Measurements from ENCODE around the gene RAMP2.
"Not testable (repeated sequence)": the region's sequence is repeated elsewhere in the genome, so short reads cannot be mapped to it uniquely, and the experiment has no call there.

RAMP2 gene, protein sequence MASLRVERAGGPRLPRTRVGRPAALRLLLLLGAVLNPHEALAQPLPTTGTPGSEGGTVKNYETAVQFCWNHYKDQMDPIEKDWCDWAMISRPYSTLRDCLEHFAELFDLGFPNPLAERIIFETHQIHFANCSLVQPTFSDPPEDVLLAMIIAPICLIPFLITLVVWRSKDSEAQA

DNA sequence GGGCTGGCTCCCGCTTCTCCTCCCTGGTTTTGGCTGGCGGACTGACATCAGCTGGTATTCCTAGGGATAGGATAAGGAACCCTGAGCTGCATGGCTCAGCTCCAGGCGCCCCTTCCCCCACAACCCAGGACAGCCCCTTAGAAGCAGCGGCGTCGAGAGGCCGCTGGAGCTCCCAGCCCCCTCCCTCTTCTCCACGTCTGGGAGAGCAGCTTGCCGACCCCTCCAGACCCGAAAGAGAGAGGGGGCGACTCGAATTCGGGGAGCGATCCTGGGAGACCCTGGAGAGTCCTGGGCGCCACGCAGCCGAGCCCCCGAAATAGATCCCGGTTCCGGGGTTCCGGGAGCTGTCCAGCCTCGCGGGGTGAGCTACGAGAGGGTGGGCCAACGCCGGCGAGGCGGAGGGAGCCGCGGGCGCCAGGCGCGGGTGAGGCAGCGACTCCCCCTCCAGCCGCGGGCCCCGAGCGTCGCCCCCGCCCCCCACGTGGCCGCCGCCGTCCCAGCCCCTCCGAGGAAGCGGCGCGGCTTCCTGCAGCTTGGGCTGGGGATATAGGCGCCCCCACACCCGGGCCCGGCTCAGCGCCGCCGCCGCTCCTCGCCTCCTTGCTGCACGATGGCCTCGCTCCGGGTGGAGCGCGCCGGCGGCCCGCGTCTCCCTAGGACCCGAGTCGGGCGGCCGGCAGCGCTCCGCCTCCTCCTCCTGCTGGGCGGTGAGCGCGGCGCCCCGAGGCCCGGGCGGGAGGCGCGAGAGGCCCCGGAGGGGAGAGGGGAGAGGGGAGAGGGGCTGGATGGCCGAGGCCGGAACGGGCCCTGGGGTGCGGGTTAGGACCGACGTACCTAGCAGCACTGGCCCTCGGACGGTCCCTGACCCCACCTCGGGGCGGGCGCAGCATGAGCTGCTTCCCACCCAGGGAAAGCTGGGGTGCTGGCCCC lies at the start of gene RAMP2:
TSS of gene RAMP2 (plus strand) at position 576 of the 930 bp plus-strand sequence. CDS start at position 611, 35 bp downstream.
- DNase-seq = peak; percentile 51
- no peaks in the 10 kb centered on the region for H3K36me3 Mint-ChIP-seq (ENCODE audit: low read depth)

DNA sequence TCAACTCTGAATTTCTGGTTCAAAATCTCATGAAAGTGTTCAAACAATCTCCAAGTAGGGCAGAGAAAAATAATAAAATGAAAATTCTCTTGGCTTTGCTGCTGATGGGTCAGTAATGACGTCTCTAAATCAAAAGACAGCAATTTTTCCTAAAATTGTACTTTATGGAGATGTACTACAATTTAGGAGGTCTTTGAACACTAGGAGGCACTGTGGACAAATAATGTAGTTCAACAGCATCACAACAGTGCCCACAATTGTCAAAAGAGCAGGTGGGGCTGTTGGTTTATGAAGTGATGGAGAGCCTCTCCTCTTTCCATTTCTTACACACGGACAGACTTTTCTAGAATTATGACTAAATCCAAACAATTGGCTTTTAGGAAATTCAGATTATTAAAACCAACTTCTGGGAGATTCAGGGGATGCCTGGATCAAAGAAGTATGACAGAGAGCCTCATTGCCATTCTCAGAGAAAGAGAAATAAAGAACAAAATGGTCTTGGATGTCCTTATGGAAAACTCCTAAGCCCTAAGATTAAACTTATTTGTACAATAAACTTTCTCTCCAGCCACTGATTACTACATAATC lies 39.9 kb upstream of the RAMP2 start:
- Mint-ChIP-seq H3K27me3 (no peaks in the 10 kb centered on the region), H3K27ac (no peak overlapping the region), H3K9me3 (no peaks in the 10 kb centered on the region), H3K4me3 (no peak overlapping the region), H3K4me1 (ENCODE audit: low read depth) (no peaks in the 10 kb centered on the region), H3K36me3 (ENCODE audit: low read depth) (peaks cover 78% of the 10 kb centered on the region)
- DNase-seq = no peak

More for the DNA sequence above, at the start of gene RAMP2:
- Mint-ChIP-seq H3K4me3 (peak within 1 kb of the TSS; percentile 26), H3K27me3 (peaks cover 61% of the 10 kb centered on the region), H3K27ac (no peak within 1 kb of the TSS), H3K4me1 (ENCODE audit: low read depth) (peaks cover 11% of the 10 kb centered on the region), H3K9me3 (no peaks in the 10 kb centered on the region)

DNA sequence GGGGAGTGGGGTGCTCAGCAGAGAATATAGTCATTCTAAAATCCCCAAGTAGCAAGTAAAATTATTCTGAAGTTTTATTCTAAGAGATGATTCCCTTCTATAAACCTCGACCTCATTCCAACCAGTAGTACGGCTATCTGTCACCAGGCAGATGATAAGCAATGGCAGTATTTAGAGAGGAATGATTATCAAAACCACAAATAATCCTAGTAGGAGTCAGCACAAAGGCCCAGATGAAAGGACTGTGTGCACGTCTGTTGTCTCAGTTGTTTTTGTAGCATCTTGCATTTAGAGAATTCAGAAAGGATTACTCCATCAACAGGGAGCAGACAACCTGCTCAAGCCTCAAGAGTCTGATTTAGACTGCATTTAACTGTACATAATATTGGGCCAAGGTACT lies 37.4 kb upstream of the RAMP2 start:
- Mint-ChIP-seq H3K4me1 (ENCODE audit: low read depth) (no peaks in the 10 kb centered on the region), H3K27me3 (no peaks in the 10 kb centered on the region), H3K9me3 (no peaks in the 10 kb centered on the region), H3K4me3 (no peak overlapping the region), H3K27ac (no peak overlapping the region), H3K36me3 (ENCODE audit: low read depth) (peaks cover 64% of the 10 kb centered on the region)
- DNase-seq = no peak

- H3K4me1 Mint-ChIP-seq (ENCODE audit: low read depth) = no peaks in the 10 kb centered on the region
These were observed 35.9 kb upstream of the RAMP2 start for GRCh38 chr17:42725143-42725542.

DNA sequence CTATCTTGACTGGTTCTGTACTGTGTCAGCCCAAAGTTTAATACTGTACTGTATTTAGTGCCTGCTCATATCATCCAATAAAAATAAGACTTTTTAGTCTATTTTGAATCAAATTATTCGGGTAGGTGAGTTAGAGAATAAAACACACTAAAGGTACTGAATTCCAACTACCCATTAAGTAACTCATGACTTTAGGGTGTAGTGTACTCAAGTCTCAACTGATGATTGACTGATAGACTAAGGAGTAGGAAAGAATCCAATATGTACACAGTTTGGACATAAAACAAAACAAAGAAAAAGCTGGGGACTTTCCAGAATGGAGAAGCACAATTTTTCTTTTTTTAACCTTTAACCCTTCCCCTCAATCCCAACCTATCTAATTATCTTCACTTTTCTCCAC lies 20.3 kb upstream of the RAMP2 start:
- peaks cover 14% of the 10 kb centered on the region for H3K36me3 Mint-ChIP-seq (ENCODE audit: low read depth)
- peak overlapping the region; percentile 37 for H3K27ac Mint-ChIP-seq
- no peak for DNase-seq
- H3K27me3 Mint-ChIP-seq = peaks cover 2% of the 10 kb centered on the region
- H3K4me3 Mint-ChIP-seq = no peak overlapping the region
- peaks cover 23% of the 10 kb centered on the region for H3K4me1 Mint-ChIP-seq (ENCODE audit: low read depth)
- H3K9me3 Mint-ChIP-seq = peaks cover 5% of the 10 kb centered on the region

More at GRCh38 chr17:42725143-42725542, 35.9 kb upstream of the RAMP2 start:
- DNase-seq = no peak
- peaks cover 62% of the 10 kb centered on the region for H3K36me3 Mint-ChIP-seq (ENCODE audit: low read depth)
- H3K27ac Mint-ChIP-seq = no peak overlapping the region
- H3K9me3 Mint-ChIP-seq = no peaks in the 10 kb centered on the region
- no peak overlapping the region for H3K4me3 Mint-ChIP-seq
- no peaks in the 10 kb centered on the region for H3K27me3 Mint-ChIP-seq

DNA sequence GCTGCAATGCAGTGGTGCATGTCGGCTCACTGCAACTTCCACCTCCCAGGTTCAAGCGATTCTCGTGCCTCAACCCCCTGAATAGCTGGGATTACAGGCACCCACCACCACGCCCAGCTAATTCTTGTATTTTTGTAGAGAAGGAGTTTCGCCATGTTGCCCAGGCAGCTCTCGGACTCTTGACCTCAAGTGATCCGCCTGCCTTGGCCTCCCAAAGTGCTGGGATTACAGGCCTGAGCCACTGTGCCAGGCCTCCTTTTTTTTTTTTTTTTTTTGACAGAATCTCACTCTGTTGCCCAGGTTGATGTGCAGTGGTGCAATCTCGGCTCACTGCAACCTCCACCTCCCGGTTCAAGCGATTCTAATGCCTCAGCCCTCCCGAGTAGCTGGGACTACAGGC lies 18.1 kb upstream of the RAMP2 start:
- H3K4me3 Mint-ChIP-seq = not testable (repeated sequence)

GRCh38 chr17:42743595-42744282 lies 17.3 kb upstream of the RAMP2 start:
- H3K9me3 Mint-ChIP-seq = peaks cover 5% of the 10 kb centered on the region
- peaks cover 21% of the 10 kb centered on the region for H3K4me1 Mint-ChIP-seq (ENCODE audit: low read depth)
- DNase-seq = no peak
- peak overlapping the region; percentile 99 for H3K27ac Mint-ChIP-seq
- peak overlapping the region; percentile 95 for H3K4me3 Mint-ChIP-seq
- H3K27me3 Mint-ChIP-seq = peaks cover 7% of the 10 kb centered on the region
- H3K36me3 Mint-ChIP-seq (ENCODE audit: low read depth) = peaks cover 12% of the 10 kb centered on the region

More for the DNA sequence above, 18.1 kb upstream of the RAMP2 start:
- not testable (repeated sequence) for H3K27me3 Mint-ChIP-seq, H3K9me3 Mint-ChIP-seq, H3K27ac Mint-ChIP-seq, DNase-seq
- H3K36me3 Mint-ChIP-seq (ENCODE audit: low read depth) = peaks cover 12% of the 10 kb centered on the region
- peaks cover 21% of the 10 kb centered on the region for H3K4me1 Mint-ChIP-seq (ENCODE audit: low read depth)

DNA sequence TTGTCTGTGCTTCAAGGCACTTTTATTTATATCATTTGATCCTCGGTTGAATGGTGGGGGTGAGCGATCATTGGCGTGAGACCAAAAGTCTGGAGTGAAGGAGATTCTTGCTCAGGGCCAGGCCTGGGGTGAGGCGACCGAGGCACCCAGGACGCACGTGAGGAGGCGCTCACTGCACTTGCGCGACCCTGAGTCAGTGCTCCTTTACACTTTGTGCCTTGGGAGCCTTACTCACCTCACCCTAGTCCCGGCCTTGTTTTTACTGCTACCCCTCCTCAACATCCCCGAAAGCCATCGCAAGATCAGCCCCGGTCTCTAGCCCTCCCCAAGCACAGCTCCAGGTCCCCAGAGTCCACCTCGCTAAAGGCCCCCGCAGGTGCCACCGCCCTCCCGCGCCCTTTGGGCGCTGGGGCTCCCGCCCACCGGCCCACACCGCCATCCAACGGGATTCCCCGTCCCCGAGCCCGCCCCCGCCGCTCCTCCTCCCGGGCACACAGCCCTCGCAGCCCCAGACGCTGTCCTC lies 16.7 kb upstream of the RAMP2 start:
- Mint-ChIP-seq H3K4me1 (ENCODE audit: low read depth) (peaks cover 21% of the 10 kb centered on the region), H3K27me3 (peaks cover 10% of the 10 kb centered on the region), H3K4me3 (peak overlapping the region; percentile 95), H3K27ac (peak overlapping the region; percentile 99), H3K36me3 (ENCODE audit: low read depth) (peaks cover 12% of the 10 kb centered on the region), H3K9me3 (peaks cover 5% of the 10 kb centered on the region)
- DNase-seq = peak; percentile 86

DNA sequence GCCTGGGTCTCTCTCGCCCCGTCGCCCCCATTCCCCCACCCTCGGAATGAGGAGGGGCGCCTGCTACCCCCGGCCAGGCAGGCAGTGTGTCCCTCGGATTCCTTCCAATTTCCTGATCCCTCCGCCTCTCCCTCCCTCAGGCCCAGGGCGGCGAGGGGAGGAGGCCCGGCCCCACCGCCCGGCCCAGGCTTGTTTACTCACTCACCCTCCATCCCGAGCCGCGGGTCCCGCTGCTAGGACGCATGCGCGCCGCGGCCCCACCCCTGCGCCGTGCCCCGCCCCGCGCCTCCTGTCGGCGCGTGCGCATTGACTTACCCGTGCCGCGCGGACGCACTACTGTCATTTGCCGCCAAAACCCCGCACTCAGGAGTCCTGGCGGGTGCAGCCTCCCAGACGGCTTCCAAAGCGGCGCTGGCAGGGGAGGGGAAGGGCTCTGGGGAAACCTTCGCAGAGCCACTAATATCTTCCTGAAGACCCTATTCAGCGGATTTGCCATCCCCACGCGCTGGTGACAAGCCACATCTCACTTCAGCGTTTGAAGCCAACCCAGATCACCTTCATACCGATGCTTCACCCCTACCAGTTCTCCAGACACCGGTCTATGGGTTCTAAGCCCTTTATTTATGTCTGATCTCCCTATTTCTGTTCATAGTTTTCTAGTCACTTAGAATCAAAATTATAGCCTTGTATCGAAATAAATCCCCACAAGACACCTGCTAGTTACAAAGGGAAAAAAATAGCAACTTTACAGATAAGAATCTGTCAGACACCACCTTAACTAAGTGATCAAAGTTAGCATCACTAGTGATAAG lies 16.0 kb upstream of the RAMP2 start, which contains the start of gene EZH1:
TSS of gene EZH1 (minus strand) at position 235 of the 812 bp plus-strand sequence. CDS start 16,099 bp downstream, outside the sequence.
- Mint-ChIP-seq H3K9me3 (peaks cover 5% of the 10 kb centered on the region), H3K36me3 (ENCODE audit: low read depth) (peaks cover 12% of the 10 kb centered on the region), H3K27ac (peak within 1 kb of the TSS; percentile 99), H3K4me1 (ENCODE audit: low read depth) (peaks cover 21% of the 10 kb centered on the region), H3K27me3 (peaks cover 12% of the 10 kb centered on the region), H3K4me3 (peak within 1 kb of the TSS; percentile 95)
- DNase-seq = peak; percentile 96

GRCh38 chr17:42748202-42748907 lies 12.7 kb upstream of the RAMP2 start:
- Mint-ChIP-seq H3K9me3 (peaks cover 5% of the 10 kb centered on the region), H3K36me3 (ENCODE audit: low read depth) (peaks cover 6% of the 10 kb centered on the region), H3K4me3 (no peak overlapping the region), H3K27me3 (peaks cover 35% of the 10 kb centered on the region), H3K27ac (no peak overlapping the region), H3K4me1 (ENCODE audit: low read depth) (peaks cover 15% of the 10 kb centered on the region)
- no peak for DNase-seq

DNA sequence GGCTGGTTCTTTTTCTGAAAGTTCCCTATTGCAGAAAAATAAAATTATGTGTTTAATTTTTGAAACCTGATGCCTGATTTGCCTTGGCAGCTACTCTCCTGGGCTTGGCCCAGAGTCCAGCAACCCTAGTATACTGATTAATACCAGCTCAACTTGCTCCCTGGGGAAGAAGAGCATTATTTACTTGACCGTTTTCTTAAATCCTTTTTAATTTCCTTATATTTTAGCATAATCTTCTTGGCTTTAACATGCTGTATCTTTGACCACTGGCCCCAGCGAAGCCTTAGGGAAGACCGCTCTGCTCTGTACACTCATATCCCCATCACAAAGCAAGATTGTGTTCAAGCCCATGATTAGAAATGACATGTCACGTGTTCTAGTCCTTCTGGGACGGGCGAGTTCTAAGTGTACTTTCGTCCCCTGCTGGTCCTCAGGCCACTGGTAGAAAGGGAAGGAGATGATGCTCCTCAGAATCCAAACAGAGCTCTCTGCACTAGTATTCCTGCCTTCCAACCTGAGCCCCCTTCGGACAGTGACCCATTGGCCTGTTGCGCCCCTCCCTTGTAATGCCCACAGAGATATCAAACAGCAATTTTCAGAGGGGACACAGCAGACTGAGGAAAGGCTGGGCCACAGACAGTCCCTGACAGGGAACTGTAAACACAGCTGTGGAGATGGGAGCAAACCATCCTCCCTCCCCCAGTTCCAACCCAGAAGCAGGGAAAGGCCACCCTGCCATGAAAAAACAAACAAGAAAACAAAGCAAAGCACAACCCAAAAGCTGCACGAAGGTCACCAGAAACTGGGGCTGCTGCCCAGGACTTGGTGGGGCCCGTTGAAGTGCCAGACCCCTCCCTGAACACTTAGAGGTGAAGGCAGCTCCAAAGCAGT lies 11.9 kb upstream of the RAMP2 start:
- peaks cover 35% of the 10 kb centered on the region for H3K27me3 Mint-ChIP-seq

GRCh38 chr17:42750739-42751344 lies 10.2 kb upstream of the RAMP2 start:
- H3K27me3 Mint-ChIP-seq = peaks cover 43% of the 10 kb centered on the region
- DNase-seq = no peak

More for the DNA sequence above, 11.9 kb upstream of the RAMP2 start:
- peaks cover 5% of the 10 kb centered on the region for H3K9me3 Mint-ChIP-seq
- peaks cover 8% of the 10 kb centered on the region for H3K4me1 Mint-ChIP-seq (ENCODE audit: low read depth)
- peaks cover 4% of the 10 kb centered on the region for H3K36me3 Mint-ChIP-seq (ENCODE audit: low read depth)
- H3K27ac Mint-ChIP-seq = no peak overlapping the region
- no peak for DNase-seq
- no peak overlapping the region for H3K4me3 Mint-ChIP-seq

More at GRCh38 chr17:42750739-42751344, 10.2 kb upstream of the RAMP2 start:
- H3K4me1 Mint-ChIP-seq (ENCODE audit: low read depth) = no peaks in the 10 kb centered on the region
- H3K4me3 Mint-ChIP-seq = no peak overlapping the region
- no peaks in the 10 kb centered on the region for H3K9me3 Mint-ChIP-seq
- no peak overlapping the region for H3K27ac Mint-ChIP-seq
- no peaks in the 10 kb centered on the region for H3K36me3 Mint-ChIP-seq (ENCODE audit: low read depth)

All from activated T-cell treated with anti-CD3 and anti-CD28 coated beads, Interleukin-2, amount 50 U/mL, for 24 hours (primary cell).